Ammon's horn (tissue), 1 donor: Measurements from ENCODE around the gene SQSTM1.
A peak's percentile ranks its signal among the peaks of the same experiment; 100 is the strongest.

ENCODE experiments used
- DNase-seq: peaks from one replicate; pipeline ENCODE4 v3.0.0-alpha.2; 2016; ENCODE audit warnings: low spot score

SQSTM1 gene

DNA sequence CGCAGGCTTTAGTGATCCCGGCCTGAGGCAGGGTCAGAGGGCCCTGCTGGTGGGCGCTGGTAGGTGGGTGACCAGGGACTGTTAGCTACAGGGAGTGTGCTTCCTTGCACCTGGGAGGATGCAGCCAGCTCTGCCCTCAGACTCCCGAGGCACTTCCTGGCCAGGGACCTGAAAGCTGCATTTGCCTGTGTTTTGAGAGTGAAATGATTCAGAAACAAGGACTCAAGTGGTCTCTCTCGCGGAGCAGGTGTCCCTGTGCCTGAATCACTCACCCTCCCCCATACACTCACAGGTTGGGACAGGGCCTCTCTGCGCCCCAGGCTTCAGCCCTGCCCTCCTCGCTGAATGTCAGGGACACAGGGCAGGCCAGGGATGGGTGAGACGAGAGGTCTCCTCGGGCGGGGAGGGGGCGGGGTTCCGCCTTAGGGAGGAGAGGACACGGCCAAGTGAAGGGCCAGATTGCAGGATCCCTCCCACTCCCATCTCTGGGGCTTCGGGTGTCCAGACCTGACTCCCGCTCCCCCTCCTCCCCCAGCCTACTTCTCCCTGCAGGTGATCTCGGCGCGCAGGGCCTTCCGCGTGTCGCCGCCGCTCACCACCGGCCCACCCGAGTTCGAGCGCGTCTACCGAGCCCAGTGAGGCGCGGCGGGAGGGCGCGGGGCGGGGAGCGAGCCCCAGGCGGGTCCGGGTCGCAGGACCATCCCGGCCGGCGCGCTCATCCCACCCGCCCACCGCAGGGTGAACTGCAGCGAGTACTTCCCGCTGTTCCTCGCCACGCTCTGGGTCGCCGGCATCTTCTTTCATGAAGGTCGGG is 25.4 kb upstream of the SQSTM1 start:
- peak; percentile 22 for DNase-seq

DNA sequence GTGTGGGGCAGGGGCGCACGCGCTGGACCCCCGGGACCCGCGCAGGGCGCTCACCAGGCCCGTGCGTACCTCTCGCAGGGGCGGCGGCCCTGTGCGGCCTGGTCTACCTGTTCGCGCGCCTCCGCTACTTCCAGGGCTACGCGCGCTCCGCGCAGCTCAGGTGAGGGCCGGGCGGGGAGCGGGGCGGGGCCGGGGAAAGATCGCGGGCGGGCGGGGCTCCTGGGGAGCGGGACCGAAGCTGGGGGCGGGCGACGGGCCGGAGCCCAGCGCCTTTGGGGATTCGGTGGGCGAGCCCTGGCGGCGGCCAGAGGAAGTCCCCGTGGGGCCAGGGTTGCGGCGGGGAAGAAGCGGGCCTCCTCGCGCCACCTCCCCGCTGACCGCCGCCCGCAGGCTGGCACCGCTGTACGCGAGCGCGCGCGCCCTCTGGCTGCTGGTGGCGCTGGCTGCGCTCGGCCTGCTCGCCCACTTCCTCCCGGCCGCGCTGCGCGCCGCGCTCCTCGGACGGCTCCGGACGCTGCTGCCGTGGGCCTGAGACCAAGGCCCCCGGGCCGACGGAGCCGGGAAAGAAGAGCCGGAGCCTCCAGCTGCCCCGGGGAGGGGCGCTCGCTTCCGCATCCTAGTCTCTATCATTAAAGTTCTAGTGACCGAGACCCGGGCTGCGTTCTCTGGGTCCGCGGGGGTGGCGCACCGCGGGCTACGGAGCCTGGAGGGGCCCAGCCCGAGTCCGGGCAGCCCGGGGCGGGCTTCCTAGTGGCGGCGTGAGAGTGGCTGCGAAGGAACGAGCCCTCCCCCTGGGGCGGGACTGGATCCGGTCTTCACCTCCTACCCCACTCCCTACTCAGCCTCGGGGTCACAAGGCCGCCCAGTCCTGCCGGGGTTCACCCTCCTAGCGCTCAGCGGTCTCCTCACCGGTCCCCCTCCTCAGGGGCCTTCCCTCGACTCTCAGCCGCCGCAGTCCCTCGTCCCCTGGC is 24.6 kb upstream of the SQSTM1 start:
- DNase-seq = peak; percentile 85

DNA sequence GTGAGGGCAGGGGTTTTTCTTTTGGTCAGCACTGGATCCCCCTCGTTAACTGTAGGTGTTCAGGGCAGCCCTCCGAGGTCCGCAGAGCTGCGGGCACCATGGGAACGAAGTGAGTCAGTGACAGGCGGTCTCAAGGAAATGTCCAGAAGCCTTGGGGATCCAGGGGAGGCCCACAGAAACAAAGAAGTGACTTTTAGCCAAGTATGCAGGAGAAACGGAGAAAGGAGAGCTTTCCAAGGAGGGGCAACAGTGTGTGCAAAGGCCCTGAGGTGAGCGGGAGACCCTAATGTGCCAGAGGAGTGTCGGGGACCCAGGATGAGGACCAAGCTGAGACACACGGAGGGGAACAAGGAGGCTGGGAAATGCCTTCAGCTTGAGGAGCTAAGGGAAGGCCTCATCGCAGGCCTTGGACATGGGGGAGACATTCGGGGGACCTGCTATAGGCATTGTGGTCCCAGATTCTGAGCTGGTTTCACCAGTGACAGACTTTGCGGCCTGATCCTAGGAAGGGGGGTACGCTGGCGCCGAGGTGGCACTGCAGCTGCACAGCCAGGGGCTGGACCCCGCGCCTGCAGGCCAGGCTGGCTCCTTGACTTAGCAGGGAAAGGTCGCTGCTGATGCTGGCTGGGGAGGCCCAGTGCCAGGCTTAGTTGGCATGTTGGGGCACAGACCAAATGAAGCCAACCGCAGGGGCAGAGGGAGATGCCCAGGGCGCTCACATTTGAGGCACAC is 23.7 kb upstream of the SQSTM1 start:
- no peak for DNase-seq

DNA sequence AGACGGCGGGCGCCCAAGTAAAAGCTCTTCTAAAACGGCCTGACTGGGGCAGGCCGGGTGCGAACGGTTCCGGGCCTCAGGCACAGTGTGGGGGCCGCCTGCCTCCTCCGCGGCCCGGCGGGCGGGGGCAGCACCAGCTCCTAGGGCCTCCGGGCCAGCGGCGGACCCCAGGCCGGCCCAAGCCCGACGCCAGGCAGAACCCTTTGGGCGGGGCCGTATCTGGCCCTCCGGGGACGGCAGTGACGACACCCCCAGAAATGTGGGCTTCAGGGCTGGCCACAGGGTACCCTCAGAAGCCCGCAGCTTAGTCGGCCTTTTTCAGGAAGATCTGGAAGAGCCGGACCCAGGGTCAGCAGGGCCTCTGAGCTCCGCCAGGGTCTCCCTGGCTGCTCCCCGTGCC is 23.0 kb upstream of the SQSTM1 start:
- DNase-seq = no peak

DNA sequence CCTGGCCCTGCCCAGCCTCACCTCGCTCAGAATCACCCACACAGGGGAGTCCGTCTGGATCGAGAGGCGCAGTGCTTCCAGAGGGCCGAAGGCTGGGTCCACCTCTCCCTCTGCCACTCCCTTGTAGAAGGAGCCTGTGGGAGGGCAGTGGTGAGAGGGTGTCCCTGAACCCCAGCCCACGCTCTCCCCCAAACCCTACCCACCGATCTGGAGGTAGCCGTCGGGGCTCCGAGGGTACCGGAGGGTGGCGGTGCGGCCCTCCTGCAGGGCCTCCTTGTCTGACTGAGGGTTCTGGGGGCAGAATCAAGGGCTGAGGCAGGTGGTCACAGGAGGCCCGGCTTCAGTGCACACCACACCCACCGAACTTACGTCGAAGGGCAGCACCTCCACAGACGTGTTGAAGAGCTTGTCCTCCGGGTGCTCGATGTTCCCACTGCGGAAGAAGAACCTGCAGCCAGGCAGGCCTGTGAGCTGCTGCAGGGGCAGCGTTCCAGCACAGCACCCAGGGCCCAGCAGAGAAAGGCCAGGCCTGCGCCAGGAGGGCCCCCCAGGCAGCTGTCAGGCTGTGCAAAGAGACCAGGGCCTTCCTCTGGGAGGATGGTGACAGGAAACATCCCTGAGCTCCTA is 22.4 kb upstream of the SQSTM1 start:
- no peak for DNase-seq

DNA sequence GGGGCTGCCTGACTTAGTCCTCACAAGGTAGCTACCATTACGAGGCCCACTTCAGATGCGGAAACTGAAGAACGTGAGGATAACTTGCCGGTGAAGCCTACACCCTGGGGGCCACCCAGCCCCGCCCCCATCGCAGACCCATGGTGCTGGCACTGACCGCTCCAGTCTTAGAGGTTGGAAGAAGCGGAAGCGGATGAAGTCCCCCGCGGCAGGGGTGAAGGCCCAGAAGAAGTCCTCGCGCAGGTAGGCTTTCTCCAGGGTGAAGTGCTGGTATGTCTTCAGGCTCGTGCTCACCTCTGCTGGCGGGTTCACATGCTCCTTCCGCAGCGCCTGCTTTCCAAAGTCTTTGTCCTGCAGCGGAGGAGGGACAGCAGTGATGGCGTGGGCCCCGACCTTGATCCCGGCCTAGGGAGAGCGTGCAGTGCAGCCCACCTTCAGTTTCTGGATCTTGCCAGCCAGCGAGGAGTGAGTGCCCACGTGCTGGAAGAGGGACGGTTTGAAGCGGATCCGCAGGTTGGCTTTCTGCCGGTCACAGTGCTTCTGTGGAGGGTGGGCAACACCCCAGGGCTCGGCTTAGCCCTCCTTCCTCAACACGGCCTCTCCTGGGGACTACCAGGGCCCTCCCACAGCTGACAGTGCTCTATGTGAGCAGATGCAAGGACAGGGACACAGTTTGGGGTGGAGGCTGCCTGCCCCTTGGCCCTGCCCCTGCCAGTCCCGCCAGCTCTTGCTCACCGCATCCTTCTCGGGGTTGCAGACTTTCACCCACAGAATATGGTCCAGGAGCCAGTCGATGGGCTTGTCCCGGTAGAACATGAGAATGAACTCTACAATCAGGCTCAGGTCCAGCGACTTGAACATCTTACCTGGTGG is 21.7 kb upstream of the SQSTM1 start:
- DNase-seq = no peak

DNA sequence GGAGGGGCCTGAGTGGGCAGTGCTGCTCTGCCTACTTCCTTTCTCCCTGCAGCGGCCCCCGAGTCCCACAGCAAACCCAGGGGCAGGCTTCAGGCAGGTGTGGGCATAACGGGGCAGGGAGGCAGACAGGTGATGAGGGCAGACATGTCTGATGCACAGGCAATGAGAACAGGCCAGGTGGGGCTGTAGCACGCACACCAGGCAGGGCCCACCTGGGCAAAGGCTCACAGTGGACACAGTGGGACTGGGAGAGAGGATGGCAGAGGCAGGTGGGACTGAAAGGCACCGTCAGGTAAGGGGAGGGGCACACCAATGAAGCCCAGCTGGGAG is 21.1 kb upstream of the SQSTM1 start:
- no peak for DNase-seq

DNA sequence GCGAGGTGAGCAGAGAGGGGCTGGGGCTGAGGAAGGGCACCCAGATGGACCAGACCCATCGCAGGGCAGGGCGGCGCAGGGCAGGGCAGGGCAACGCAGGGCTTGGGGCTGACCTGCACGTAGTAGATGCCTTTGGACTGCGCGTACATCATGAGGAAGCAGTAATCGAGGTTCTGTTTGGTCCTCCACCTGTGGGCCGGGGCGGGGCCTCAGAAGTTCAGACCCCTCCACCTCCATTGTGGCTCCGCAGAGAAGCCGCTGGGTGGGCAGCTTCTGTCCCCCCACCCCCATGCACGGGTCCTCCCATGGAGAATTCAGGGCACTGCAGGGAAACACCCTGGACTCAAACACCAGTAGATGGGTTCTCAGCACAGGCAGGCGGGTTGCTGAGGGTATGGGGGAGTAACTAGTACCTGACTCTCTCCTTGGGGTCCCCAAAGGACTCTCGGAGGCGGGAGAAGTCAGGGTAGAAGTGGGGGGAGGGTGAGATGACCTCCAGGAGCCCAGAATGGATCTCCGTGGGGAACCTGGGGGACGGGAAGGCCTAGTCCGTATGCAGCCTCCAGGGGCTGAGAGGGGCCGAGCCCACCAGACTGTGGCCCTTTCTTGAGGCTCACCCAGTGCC is 20.5 kb upstream of the SQSTM1 start:
- no peak for DNase-seq

DNA sequence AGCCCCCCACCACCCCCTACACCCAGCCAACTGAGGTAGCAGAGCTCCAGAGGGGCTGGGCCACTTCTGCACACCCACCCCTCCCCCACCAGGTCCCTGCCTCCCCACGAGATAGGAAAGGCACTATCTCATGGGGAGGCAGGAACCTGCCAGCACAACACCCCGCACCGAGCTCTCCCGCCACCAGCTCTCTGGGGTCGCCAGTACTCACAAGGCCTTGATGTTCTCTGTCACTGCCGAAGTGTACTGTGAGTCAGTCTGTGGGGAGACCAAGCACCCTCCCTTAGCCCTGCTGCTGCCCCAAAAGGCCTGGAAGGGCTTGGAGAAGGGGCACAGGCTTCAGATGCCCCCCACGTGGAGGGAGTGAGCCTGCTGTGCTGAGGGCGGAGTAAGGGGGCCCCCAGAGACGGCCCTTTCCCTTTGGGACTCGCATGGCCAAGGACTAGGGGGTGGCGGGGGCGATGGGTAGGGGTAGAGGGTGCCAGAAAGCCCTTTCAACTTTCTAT is 20.0 kb upstream of the SQSTM1 start:
- DNase-seq = no peak

DNA sequence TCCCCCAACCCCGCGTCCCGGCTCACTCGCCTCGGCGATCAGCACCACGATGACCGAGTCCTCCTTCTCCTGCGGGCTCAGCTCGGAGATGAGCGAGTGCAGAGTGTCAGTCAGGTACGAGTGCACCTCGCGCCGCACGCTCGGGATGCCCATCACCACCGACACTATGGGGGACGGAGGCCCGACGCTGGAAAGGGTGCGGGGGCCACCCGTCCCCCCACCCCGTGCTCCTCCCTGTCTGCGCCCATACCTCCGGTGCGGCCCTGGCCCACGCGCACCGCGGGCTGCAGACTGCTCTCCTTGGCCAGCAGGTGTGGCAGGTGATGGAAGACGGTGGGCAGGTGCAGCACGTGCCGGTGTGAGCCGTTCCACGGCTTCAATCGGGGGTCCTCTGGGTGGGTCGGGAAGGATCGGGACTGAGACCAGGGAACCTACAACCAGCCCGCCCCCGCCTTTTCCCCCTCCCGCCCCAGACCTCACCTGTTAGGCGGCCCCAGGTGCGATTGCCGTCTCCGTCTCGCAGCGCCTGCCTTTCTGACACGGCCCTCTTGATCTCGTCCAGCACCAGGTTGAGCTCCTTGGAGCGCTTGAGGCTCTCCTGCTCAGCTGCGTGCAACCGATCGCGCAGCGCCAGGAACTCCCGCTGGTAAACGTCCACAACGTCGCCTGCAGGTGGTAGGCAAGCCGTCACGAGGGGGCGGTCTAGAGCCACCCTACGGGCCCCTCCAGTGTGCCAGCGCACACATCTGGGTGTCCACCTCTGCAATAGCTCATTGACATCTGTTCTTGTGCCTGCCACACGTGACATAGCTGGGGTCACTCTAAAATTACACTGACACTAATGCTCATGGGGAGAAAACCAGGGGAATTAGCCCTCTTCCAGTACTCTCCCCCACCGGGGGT is 19.1 kb upstream of the SQSTM1 start:
- no peak for DNase-seq

DNA sequence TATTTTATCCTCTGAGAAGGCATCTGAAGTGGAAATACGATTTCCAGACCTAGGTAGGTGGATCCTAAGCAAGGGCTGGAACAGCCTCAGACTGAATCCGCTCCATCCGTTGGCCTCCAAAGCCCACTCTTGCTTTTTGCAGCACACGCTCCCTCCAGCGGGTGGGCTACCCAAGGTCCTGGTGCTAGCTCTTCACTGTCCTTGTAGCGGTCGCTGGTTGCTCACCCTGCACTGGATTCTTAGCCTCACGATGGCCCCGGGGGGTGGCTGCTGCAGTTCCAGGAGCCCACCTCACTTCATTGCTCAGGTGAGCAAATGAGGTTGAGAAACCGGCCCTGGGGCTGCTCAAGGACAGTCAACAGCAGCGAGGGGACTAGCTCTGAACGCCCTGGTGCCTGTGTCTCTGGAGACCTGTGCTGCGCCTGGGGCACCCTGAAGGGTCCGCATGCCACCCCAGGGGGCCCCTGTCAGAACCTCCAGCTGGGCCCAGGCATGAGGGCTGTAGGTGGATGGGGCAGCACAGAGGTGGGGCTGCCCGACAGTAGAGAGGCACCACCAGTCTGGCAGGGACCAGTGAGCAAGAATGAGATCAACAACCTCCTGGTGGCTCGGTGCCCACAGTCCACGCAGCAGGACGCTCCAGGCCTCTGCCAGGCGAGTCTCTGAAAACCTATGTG is 18.4 kb upstream of the SQSTM1 start:
- no peak for DNase-seq

DNA sequence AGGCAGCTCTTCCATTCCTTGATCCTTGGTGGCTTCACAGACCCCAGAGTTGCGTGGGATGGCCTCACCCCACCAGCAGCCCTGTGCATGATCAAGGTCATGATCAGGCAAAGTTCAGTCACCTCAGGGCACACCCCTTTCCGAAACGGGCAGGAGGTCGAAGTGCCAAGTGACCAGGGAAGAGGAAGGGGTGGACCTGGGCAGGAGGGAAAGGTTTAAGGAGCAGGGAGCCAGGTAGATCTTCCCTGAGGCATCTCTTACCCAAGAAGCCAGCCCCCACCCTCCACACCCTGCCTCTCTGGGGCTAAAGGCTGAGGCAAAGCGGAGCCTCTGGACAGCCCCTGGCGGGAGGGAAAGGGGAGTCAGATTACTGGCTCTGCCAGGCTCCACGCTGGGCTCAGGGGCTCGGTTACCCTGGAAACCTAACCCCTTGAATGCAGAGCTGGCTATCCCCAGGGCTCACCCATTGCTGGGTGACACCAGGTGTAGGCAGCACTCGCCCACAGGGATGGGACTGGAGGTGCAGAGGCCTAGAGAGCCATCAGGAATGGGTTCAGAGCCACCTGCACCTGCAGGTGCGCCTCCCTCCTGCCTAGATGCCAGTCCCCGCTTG is 17.6 kb upstream of the SQSTM1 start:
- no peak for DNase-seq

DNA sequence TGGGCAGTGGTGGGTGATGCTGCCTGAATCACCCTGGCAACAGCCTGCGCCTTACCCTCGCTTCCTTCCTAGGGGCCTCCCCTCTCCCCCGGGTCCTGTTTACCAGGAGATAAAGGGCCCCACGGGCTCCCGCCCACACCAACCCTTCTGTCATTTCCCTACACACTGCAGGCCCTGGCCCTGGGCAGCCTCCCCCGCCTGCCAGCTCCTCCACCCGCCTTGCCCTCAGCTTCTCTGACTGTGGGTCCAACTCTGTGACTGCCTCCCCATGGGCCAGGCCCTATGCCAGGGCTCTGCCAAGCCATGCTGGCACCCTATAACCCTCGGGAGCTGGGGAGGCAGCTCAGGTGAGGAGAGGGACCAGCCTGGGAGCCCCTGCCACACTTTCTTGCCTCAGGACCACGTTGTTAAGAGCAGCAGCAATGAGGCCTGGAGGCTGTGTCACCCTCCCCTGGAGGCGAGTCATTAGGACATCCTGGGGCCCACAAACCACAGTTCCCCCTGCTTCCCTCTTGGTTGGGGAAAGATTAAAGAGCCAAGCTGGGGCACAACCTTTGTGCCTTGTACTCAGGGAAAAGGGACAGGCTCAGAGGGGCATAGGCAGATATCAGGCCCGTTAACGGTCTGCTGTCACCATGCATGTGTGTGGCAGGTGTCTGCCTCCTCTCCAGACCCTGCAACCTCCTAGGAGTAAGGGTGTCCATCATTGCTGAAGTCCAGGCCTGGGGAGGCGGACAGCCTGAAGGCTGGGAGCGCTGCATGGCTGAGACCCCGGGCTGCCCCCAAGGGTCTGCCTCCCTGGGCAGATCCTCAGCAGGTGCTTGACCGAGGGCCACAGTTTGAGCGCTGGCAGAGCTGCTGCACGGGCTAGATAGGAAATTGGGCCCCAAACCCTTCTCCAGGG is 16.8 kb upstream of the SQSTM1 start:
- DNase-seq = no peak

DNA sequence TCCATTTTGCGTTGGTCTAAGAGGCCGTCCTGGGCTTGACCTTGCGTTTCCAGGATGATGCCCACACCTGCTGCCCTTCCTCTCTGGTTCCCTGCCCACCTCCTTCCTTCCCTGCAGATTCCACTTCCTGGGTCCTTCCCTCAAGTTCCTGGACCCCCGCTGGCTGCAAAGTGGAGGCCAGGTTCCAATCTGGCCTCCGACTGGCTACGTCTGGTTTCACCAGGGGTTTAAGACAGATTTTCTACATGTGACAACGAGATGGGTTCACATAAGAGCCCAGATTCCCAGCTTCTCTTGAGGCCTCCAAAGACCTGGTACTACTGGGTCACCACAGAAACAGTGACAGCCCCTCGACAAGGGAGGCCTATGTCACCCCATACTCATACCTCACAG is 16.2 kb upstream of the SQSTM1 start:
- no peak for DNase-seq

DNA sequence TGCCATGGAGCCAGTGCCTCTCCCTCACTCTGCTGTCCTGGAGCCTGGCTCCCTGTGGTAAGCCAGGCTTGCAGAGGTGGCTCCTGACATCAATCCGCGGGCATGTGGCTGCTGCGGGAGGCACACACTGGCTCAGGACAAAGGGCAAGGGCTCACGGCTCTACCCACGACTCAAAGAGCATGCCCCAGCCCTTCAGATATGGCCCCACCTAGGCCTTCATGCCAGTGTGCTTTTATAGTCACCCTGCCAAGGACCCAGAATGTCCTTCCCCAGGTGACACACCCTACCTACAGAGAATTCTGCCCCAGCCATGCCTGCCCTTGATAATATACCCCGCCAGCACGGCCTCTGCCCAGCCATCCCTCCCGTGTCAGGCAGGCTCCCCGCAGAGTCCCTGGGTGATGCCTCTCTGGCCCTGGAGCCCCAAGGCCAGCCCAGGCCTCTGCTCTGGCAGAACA is 15.6 kb upstream of the SQSTM1 start:
- DNase-seq = no peak

DNA sequence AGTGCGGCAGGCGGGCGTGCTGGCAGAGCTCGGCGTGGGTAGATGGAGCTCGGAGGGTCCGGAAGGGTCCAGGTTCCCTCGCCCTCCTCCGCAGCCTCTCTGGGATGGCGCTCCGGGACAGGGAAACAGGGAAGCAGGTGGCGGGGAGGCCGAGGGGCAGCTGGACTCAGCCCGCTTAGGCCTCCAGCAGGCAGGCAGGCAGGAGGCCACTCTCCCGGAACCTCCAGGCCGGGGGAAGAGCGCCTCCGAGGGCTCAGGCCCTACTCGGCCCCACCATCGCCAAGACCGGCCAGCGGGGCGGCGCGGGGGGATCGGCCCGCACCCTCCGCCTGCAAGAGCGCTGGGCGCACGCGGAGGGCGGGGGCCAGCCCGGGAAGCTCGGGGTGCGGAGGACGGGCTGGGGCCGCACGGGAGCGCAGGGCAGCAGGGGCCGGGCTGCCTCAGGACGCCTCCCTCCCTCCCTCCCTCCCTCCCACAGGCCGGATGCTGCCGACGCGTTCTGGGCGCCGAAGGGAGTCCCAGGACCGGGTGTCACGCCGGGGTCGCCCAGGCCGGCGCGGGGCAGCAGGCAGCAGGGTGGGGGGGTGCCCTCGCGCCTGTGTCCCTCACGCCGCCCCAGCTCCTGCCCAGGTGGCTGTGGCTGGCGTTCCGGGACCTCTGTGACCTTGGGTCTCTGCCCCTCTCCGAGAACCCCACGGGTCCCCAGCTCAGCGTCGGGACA is 15.0 kb upstream of the SQSTM1 start:
- DNase-seq = peak; percentile 37
